ENCODE measurements around the gene BARHL1. TPM values are rescaled to one million over a fixed set of nuclear protein-coding genes. Genes with fewer than 3 reads are reported as not detected.

The BARHL1 gene
- total and polyA plus RNA-seq, 2 donors (not counting 1 experiment from before 2014, with no cell fraction given), result not detected

GRCh38 chr9:132588501-132589147, 6.2 kb downstream of the BARHL1 start:
- no peak overlapping the region for H3K4me3 ChIP-seq (replicated peaks in 1 of 4; ENCODE audit: control extremely low read depth in 1 of 4, insufficient read depth in 1 of 4, low read depth in 3 of 4, low read length in 4 of 4)
- DNase-seq (ENCODE audit: low read depth in 2 of 2), result no peak
- no peaks in the 10 kb centered on the region for H4K20me1 ChIP-seq (ENCODE audit: control insufficient read depth, extremely low read depth, insufficient read depth, low read length)
- H3K9ac ChIP-seq (ENCODE audit: insufficient read depth, low read length), result no peak overlapping the region
- no peak overlapping the region for H3K27ac ChIP-seq (ENCODE audit: insufficient read depth, low read length)
- TF ChIP-seq CTCF (conservative IDR thresholded peaks at IDR 0.05 in 1 of 2, IDR thresholded peaks at IDR 0.05 in 1 of 2; ENCODE audit: low read depth in 1 of 2, low read length in 2 of 2), result no peak
- TF ChIP-seq EZH2 (IDR thresholded peaks at IDR 0.05; ENCODE audit: low read length, missing control alignments), result peak; percentile 86
- H3K27me3 ChIP-seq (ENCODE audit: control insufficient read depth, insufficient read depth, low read length), result peaks cover 73% of the 10 kb centered on the region
- H3K4me2 ChIP-seq (ENCODE audit: extremely low read depth, insufficient read depth, low read length), result no peak overlapping the region
- H3K79me2 ChIP-seq (ENCODE audit: control insufficient read depth, insufficient read depth, low read length), result no peaks in the 10 kb centered on the region
- no peaks in the 10 kb centered on the region for H3K4me1 ChIP-seq (ENCODE audit: control insufficient read depth, extremely low read depth, insufficient read depth, low read length)
- H2AFZ ChIP-seq (ENCODE audit: low read length), result no peak overlapping the region
- no peaks in the 10 kb centered on the region for H3K9me3 ChIP-seq (ENCODE audit: control insufficient read depth, insufficient read depth, low read depth, low read length)
- H3K36me3 ChIP-seq (ENCODE audit: control insufficient read depth, insufficient read depth, low read length), result peaks cover 2% of the 10 kb centered on the region

DNA sequence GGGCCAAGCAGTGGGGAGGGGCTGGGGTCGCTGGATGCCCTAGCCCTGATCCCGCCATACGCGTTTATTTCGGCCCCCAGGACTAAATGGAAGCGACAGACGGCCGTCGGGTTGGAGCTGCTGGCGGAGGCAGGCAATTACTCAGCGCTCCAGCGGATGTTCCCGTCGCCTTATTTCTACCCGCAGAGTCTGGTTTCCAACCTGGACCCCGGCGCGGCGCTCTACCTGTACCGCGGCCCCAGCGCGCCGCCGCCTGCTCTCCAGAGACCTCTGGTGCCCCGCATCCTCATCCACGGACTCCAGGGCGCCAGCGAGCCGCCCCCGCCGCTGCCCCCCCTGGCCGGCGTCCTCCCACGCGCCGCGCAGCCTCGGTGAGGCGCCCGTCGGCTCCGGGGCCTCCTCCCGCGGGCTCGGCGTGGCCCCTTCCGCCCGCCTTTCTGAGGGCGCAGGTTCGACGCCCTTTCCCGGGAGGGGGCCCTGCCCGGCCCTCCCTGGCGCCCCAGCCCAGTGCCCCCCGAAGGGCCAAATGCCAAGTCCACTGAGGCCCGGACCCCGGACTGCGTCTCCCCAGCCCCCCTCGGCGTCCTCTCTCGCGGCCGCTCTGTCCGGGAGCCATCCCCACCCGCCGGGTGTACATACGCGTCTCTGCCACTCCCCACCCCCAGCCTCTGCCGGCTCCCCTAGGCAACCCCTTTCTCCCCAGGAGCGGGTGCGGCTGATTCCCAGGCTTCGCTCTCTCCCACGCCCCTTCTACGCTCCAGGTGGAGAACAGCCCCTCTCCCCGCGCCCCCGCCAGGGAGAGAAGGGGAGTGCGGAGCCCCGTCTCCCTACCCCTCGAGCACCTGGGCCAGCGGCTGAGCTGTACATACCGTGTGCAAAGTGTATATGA, 7.0 kb downstream of the BARHL1 start:
- no peak overlapping the region for H3K4me3 ChIP-seq (replicated peaks in 1 of 4; ENCODE audit: control extremely low read depth in 1 of 4, insufficient read depth in 1 of 4, low read depth in 3 of 4, low read length in 4 of 4)
- no peak overlapping the region for H3K9ac ChIP-seq (ENCODE audit: insufficient read depth, low read length)
- no peak overlapping the region for H3K4me2 ChIP-seq (ENCODE audit: extremely low read depth, insufficient read depth, low read length)
- no peaks in the 10 kb centered on the region for H3K4me1 ChIP-seq (ENCODE audit: control insufficient read depth, extremely low read depth, insufficient read depth, low read length)
- H3K9me3 ChIP-seq (ENCODE audit: control insufficient read depth, insufficient read depth, low read depth, low read length), result no peaks in the 10 kb centered on the region
- no peak for DNase-seq (ENCODE audit: low read depth in 2 of 2)
- H3K79me2 ChIP-seq (ENCODE audit: control insufficient read depth, insufficient read depth, low read length), result no peaks in the 10 kb centered on the region
- TF ChIP-seq EZH2 (IDR thresholded peaks at IDR 0.05; ENCODE audit: low read length, missing control alignments) (peak; percentile 97), CTCF (conservative IDR thresholded peaks at IDR 0.05 in 1 of 2, IDR thresholded peaks at IDR 0.05 in 1 of 2; ENCODE audit: low read depth in 1 of 2, low read length in 2 of 2) (no peak)
- H2AFZ ChIP-seq (ENCODE audit: low read length), result no peak overlapping the region
- peaks cover 2% of the 10 kb centered on the region for H3K36me3 ChIP-seq (ENCODE audit: control insufficient read depth, insufficient read depth, low read length)
- H3K27ac ChIP-seq (ENCODE audit: insufficient read depth, low read length), result no peak overlapping the region
- peaks cover 66% of the 10 kb centered on the region for H3K27me3 ChIP-seq (ENCODE audit: control insufficient read depth, insufficient read depth, low read length)
- no peaks in the 10 kb centered on the region for H4K20me1 ChIP-seq (ENCODE audit: control insufficient read depth, extremely low read depth, insufficient read depth, low read length)

- Histone ChIP-seq H3K4me3 (replicated peaks in 1 of 4; ENCODE audit: control extremely low read depth in 1 of 4, insufficient read depth in 1 of 4, low read depth in 3 of 4, low read length in 4 of 4) (no peak overlapping the region), H2AFZ (ENCODE audit: low read length) (no peak overlapping the region), H3K79me2 (ENCODE audit: control insufficient read depth, insufficient read depth, low read length) (no peaks in the 10 kb centered on the region), H3K27ac (ENCODE audit: insufficient read depth, low read length) (no peak overlapping the region), H4K20me1 (ENCODE audit: control insufficient read depth, extremely low read depth, insufficient read depth, low read length) (no peaks in the 10 kb centered on the region), H3K9ac (ENCODE audit: insufficient read depth, low read length) (no peak overlapping the region), H3K36me3 (ENCODE audit: control insufficient read depth, insufficient read depth, low read length) (peaks cover 2% of the 10 kb centered on the region), H3K9me3 (ENCODE audit: control insufficient read depth, insufficient read depth, low read depth, low read length) (no peaks in the 10 kb centered on the region), H3K4me1 (ENCODE audit: control insufficient read depth, extremely low read depth, insufficient read depth, low read length) (no peaks in the 10 kb centered on the region), H3K4me2 (ENCODE audit: extremely low read depth, insufficient read depth, low read length) (no peak overlapping the region), H3K27me3 (ENCODE audit: control insufficient read depth, insufficient read depth, low read length) (peaks cover 61% of the 10 kb centered on the region)
- no peak for DNase-seq (ENCODE audit: low read depth in 2 of 2)
- TF ChIP-seq EZH2 (IDR thresholded peaks at IDR 0.05; ENCODE audit: low read length, missing control alignments), result no peak
- no peak for TF ChIP-seq CTCF (conservative IDR thresholded peaks at IDR 0.05 in 1 of 2, IDR thresholded peaks at IDR 0.05 in 1 of 2; ENCODE audit: low read depth in 1 of 2, low read length in 2 of 2)
Measured at GRCh38 chr9:132590037-132590317, 7.6 kb downstream of the BARHL1 start.

Data from fibroblast of lung (primary cell).